OCI-LY1 (cell line): ENCODE measurements around the gene CRY1.
"Not testable (repeated sequence)": the region's sequence is repeated elsewhere in the genome, so short reads cannot be mapped to it uniquely, and the experiment has no call there.

ENCODE experiments used
- H2AFZ ChIP-seq: fragments of 200-600 bp; sonication (generic), shearing (Covaris generic); 2 replicates; pipeline ENCODE4 v1.6.0; 2014; ENCODE audit warnings: antibody characterized with exemption, mild to moderate bottlenecking, low read length
- H3F3A ChIP-seq: fragments of 200-600 bp; sonication (generic), shearing (Covaris generic); 2 replicates; pipeline ENCODE4 v1.6.0; 2014; ENCODE audit warnings: mild to moderate bottlenecking, antibody characterized with exemption, low read length, moderate library complexity; ENCODE audit not compliant: insufficient read depth
- H3K27ac ChIP-seq: fragments of 200-600 bp; sonication (generic); 2 replicates; pipeline ENCODE4 v1.5.1; 2014; ENCODE audit warnings: low read length, mixed run types, mild to moderate bottlenecking, low read depth; ENCODE audit not compliant: poor library complexity, severe bottlenecking
- H3K27me3 ChIP-seq: fragments of 200-600 bp; sonication (generic); 2 replicates; pipeline ENCODE4 v1.6.0; 2014; ENCODE audit warnings: antibody characterized with exemption, mild to moderate bottlenecking, low read length, moderate library complexity; ENCODE audit not compliant: insufficient read depth
- H3K36me3 ChIP-seq: fragments of 200-600 bp; sonication (generic); 2 replicates; pipeline ENCODE4 v1.6.1; 2014; ENCODE audit warnings: mild to moderate bottlenecking, antibody characterized with exemption, low read length, moderate library complexity, mixed read lengths; ENCODE audit not compliant: insufficient read depth
- H3K4me1 ChIP-seq: fragments of 200-600 bp; sonication (generic); 2 replicates; pipeline ENCODE4 v1.5.1; 2014; ENCODE audit warnings: mild to moderate bottlenecking, low read length, moderate library complexity; ENCODE audit not compliant: insufficient read depth, severe bottlenecking
- H3K4me2 ChIP-seq: fragments of 200-600 bp; sonication (generic), shearing (Covaris generic); 2 replicates; pipeline ENCODE4 v1.6.1; 2014; ENCODE audit warnings: low read length
- H3K4me3 ChIP-seq: fragments of 200-600 bp; sonication (generic); 2 replicates; pipeline ENCODE4 v1.5.1; 2014; ENCODE audit warnings: low read length, low read depth, mild to moderate bottlenecking, mixed read lengths; ENCODE audit not compliant: poor library complexity, severe bottlenecking
- H3K79me2 ChIP-seq: fragments of 200-600 bp; shearing (Covaris generic); 2 replicates; pipeline ENCODE4 v1.6.1; 2016; ENCODE audit warnings: mixed run types, low read length, mixed read lengths; ENCODE audit not compliant: insufficient read depth
- H3K9ac ChIP-seq: fragments of 200-600 bp; sonication (generic), shearing (Covaris generic); 2 replicates; pipeline ENCODE4 v1.6.1; 2014; ENCODE audit warnings: mild to moderate bottlenecking, low read length, mixed read lengths
- H3K9me2 ChIP-seq: fragments of 200-600 bp; sonication (generic), shearing (Covaris generic); 2 replicates; pipeline ENCODE4 v1.6.1; 2014; ENCODE audit warnings: low read depth, mild to moderate bottlenecking, low read length, mixed read lengths
- H3K9me3 ChIP-seq: fragments of 200-600 bp; shearing (Covaris generic); 2 replicates; pipeline ENCODE4 v1.6.1; 2014; ENCODE audit warnings: low read length, mixed read lengths
- H4K20me1 ChIP-seq: fragments of 200-600 bp; sonication (generic), shearing (Covaris generic); 2 replicates; pipeline ENCODE4 v1.6.0; 2016; ENCODE audit warnings: mild to moderate bottlenecking, low read length; ENCODE audit not compliant: insufficient read depth
- CTCF ChIP-seq: fragments of 200-600 bp; sonication (generic), shearing (Covaris generic); IDR thresholded peaks from 2 replicates; pipeline ENCODE4 v1.5.1; 2017; ENCODE audit warnings: mild to moderate bottlenecking, antibody characterized with exemption, low read length, moderate library complexity, mixed read lengths
- EZH2 ChIP-seq: fragments of 200-600 bp; sonication (generic), shearing (Covaris generic); IDR thresholded peaks from 2 replicates; pipeline ENCODE4 v1.8.0; 2017; ENCODE audit warnings: borderline replicate concordance, mixed run types, mild to moderate bottlenecking, antibody characterized with exemption, low read length, moderate library complexity, mixed read lengths

CRY1 gene

GRCh38 chr12:107026806-107027635 is 66.3 kb downstream of the CRY1 start:
- Histone ChIP-seq H3K9ac (no peak overlapping the region), H3K27ac (no peak overlapping the region), H3K27me3 (no peaks in the 10 kb centered on the region), H3K4me3 (no peak overlapping the region), H3K9me2 (no peaks in the 10 kb centered on the region), H3F3A (no peaks in the 10 kb centered on the region), H2AFZ (no peak overlapping the region), H3K36me3 (no peaks in the 10 kb centered on the region), H3K79me2 (no peaks in the 10 kb centered on the region), H3K9me3 (no peaks in the 10 kb centered on the region), H3K4me1 (no peaks in the 10 kb centered on the region), H3K4me2 (no peak overlapping the region), H4K20me1 (no peaks in the 10 kb centered on the region)
- TF ChIP-seq CTCF: no peak
- no peak for TF ChIP-seq EZH2

- not testable (repeated sequence) for H3K9me2 ChIP-seq, H3K9me3 ChIP-seq, H3K79me2 ChIP-seq, H3K4me1 ChIP-seq, H3K9ac ChIP-seq, H3K4me2 ChIP-seq, H3K27ac ChIP-seq, H3K36me3 ChIP-seq, H3F3A ChIP-seq, H2AFZ ChIP-seq, H3K27me3 ChIP-seq, H4K20me1 ChIP-seq, H3K4me3 ChIP-seq
Measured at GRCh38 chr12:107026356-107026755, 67.0 kb downstream of the CRY1 start.

- H4K20me1 ChIP-seq: no peaks in the 10 kb centered on the region
- H3K79me2 ChIP-seq: no peaks in the 10 kb centered on the region
- no peak overlapping the region for H3K27ac ChIP-seq
- H3K4me2 ChIP-seq: no peak overlapping the region
- no peaks in the 10 kb centered on the region for H3K36me3 ChIP-seq
- H3K9me2 ChIP-seq: no peaks in the 10 kb centered on the region
- H3K4me1 ChIP-seq: no peaks in the 10 kb centered on the region
- H3K9me3 ChIP-seq: no peaks in the 10 kb centered on the region
- no peak overlapping the region for H3K9ac ChIP-seq
- no peaks in the 10 kb centered on the region for H3K27me3 ChIP-seq
- H2AFZ ChIP-seq: no peak overlapping the region
- no peaks in the 10 kb centered on the region for H3F3A ChIP-seq
- no peak overlapping the region for H3K4me3 ChIP-seq
- no peak for TF ChIP-seq CTCF
- no peak for TF ChIP-seq EZH2
Measured at GRCh38 chr12:107025671-107026070, 67.7 kb downstream of the CRY1 start.

- H3K9me3 ChIP-seq: no peaks in the 10 kb centered on the region
- no peaks in the 10 kb centered on the region for H4K20me1 ChIP-seq
- H3K79me2 ChIP-seq: no peaks in the 10 kb centered on the region
- no peaks in the 10 kb centered on the region for H3F3A ChIP-seq
- H3K4me1 ChIP-seq: no peaks in the 10 kb centered on the region
- H3K27me3 ChIP-seq: no peaks in the 10 kb centered on the region
- H3K27ac ChIP-seq: no peak overlapping the region
- no peak overlapping the region for H3K4me2 ChIP-seq
- no peak overlapping the region for H2AFZ ChIP-seq
- H3K9me2 ChIP-seq: no peaks in the 10 kb centered on the region
- TF ChIP-seq CTCF: no peak
- no peak for TF ChIP-seq EZH2
- no peaks in the 10 kb centered on the region for H3K36me3 ChIP-seq
- H3K9ac ChIP-seq: no peak overlapping the region
- H3K4me3 ChIP-seq: no peak overlapping the region
Measured at GRCh38 chr12:107019546-107019945, 73.8 kb downstream of the CRY1 start.
